Nephron progenitor cell (in vitro differentiated cells): ENCODE results near the gene PRSS8.
A peak's percentile ranks its signal among the peaks of the same experiment; 100 is the strongest.

ENCODE experiments used
- DNase-seq: peaks from one replicate; pipeline ENCODE4 v3.0.0; 2021
- H3K27ac Mint-ChIP-seq: 2 replicates; pipeline ENCODE4 v1.8.0; 2021; ENCODE audit warnings: mild to moderate bottlenecking, moderate library complexity, mixed read lengths
- H3K27me3 Mint-ChIP-seq: 2 replicates; pipeline ENCODE4 v1.8.0; 2021; ENCODE audit warnings: mild to moderate bottlenecking, low read depth, mixed read lengths; ENCODE audit not compliant: poor library complexity
- H3K36me3 Mint-ChIP-seq: 2 replicates; pipeline ENCODE4 v1.8.0; 2021; ENCODE audit warnings: low read depth, mixed read lengths
- H3K4me1 Mint-ChIP-seq: 2 replicates; pipeline ENCODE4 v1.8.0; 2021; ENCODE audit warnings: mixed read lengths
- H3K4me3 Mint-ChIP-seq: 2 replicates; pipeline ENCODE4 v1.8.0; 2021; ENCODE audit warnings: mild to moderate bottlenecking, moderate library complexity, mixed read lengths
- H3K9me3 Mint-ChIP-seq: 2 replicates; pipeline ENCODE4 v1.8.0; 2021; ENCODE audit warnings: mild to moderate bottlenecking, moderate library complexity, mixed read lengths
- CTCF ChIP-seq: fragments of 200-600 bp; sonication (generic); IDR thresholded peaks from 2 replicates; pipeline ENCODE4 v1.5.0; 2021; ENCODE audit warnings: antibody characterized with exemption

Gene PRSS8

GRCh38 chr16:31134625-31135534, 647 bp downstream of the PRSS8 start:
- TF ChIP-seq CTCF = no peak

GRCh38 chr16:31134091-31134571, 1.4 kb downstream of the PRSS8 start:
- Mint-ChIP-seq H3K36me3 (no peaks in the 10 kb centered on the region), H3K4me1 (peaks cover 41% of the 10 kb centered on the region), H3K27ac (no peak overlapping the region), H3K4me3 (peak overlapping the region; percentile 63), H3K27me3 (peaks cover 3% of the 10 kb centered on the region), H3K9me3 (no peaks in the 10 kb centered on the region)
- no peak for TF ChIP-seq CTCF
- DNase-seq = no peak

More at GRCh38 chr16:31134625-31135534, 647 bp downstream of the PRSS8 start:
- Mint-ChIP-seq H3K27me3 (peaks cover 3% of the 10 kb centered on the region), H3K27ac (no peak overlapping the region), H3K9me3 (no peaks in the 10 kb centered on the region), H3K4me3 (peak overlapping the region; percentile 63), H3K4me1 (peaks cover 41% of the 10 kb centered on the region), H3K36me3 (no peaks in the 10 kb centered on the region)
- DNase-seq = peak; percentile 28

- TF ChIP-seq CTCF = no peak
- H3K4me1 Mint-ChIP-seq = peaks cover 35% of the 10 kb centered on the region
- H3K27ac Mint-ChIP-seq = no peak overlapping the region
- H3K36me3 Mint-ChIP-seq = no peaks in the 10 kb centered on the region
- H3K9me3 Mint-ChIP-seq = no peaks in the 10 kb centered on the region
- no peak overlapping the region for H3K4me3 Mint-ChIP-seq
- no peak for DNase-seq
- H3K27me3 Mint-ChIP-seq = peaks cover 3% of the 10 kb centered on the region
Observed at GRCh38 chr16:31133046-31133501, 2.5 kb downstream of the PRSS8 start.

- DNase-seq = no peak
- no peak overlapping the region for H3K27ac Mint-ChIP-seq
- no peaks in the 10 kb centered on the region for H3K9me3 Mint-ChIP-seq
- H3K27me3 Mint-ChIP-seq = peaks cover 3% of the 10 kb centered on the region
- no peaks in the 10 kb centered on the region for H3K36me3 Mint-ChIP-seq
- H3K4me3 Mint-ChIP-seq = no peak overlapping the region
- peaks cover 34% of the 10 kb centered on the region for H3K4me1 Mint-ChIP-seq
- TF ChIP-seq CTCF = no peak
Observed at GRCh38 chr16:31132303-31132979, 3.1 kb downstream of the PRSS8 start.

- peaks cover 34% of the 10 kb centered on the region for H3K4me1 Mint-ChIP-seq
- no peak for DNase-seq
Observed at GRCh38 chr16:31131841-31132271, 3.7 kb downstream of the PRSS8 start.

More at GRCh38 chr16:31131841-31132271, 3.7 kb downstream of the PRSS8 start:
- TF ChIP-seq CTCF = no peak
- no peak overlapping the region for H3K27ac Mint-ChIP-seq
- peaks cover 3% of the 10 kb centered on the region for H3K27me3 Mint-ChIP-seq
- H3K4me3 Mint-ChIP-seq = no peak overlapping the region
- no peaks in the 10 kb centered on the region for H3K9me3 Mint-ChIP-seq
- H3K36me3 Mint-ChIP-seq = no peaks in the 10 kb centered on the region
